Rectal smooth muscle tissue (tissue), 1 donor: ENCODE results near the gene FMNL3.

Experiments used
- H3K27ac ChIP-seq: one replicate; pipeline ENCODE4 v1.7.0; 2013; ENCODE audit warnings: low read depth, low read length, inconsistent platforms
- H3K27me3 ChIP-seq: one replicate; pipeline ENCODE4 v1.7.0; 2013; ENCODE audit warnings: low read length; ENCODE audit not compliant: control insufficient read depth, insufficient read depth
- H3K36me3 ChIP-seq: one replicate; pipeline ENCODE4 v1.7.0; 2013; ENCODE audit warnings: low read length; ENCODE audit not compliant: control insufficient read depth, insufficient read depth
- H3K4me1 ChIP-seq: one replicate; pipeline ENCODE4 v1.7.0; 2013; ENCODE audit warnings: low read length; ENCODE audit not compliant: control insufficient read depth, insufficient read depth
- H3K4me3 ChIP-seq: one replicate; pipeline ENCODE4 v1.7.0; 2013; ENCODE audit warnings: low read length
- H3K9ac ChIP-seq: one replicate; pipeline ENCODE4 v1.7.0; 2013; ENCODE audit warnings: low read length

Gene FMNL3

GRCh38 chr12:49643135-49643534 lies 64.1 kb downstream of the FMNL3 start:
- Histone ChIP-seq H3K4me3 (no peak overlapping the region), H3K27ac (no peak overlapping the region), H3K9ac (no peak overlapping the region), H3K27me3 (no peaks in the 10 kb centered on the region), H3K4me1 (peaks cover 2% of the 10 kb centered on the region), H3K36me3 (peaks cover 7% of the 10 kb centered on the region)

DNA sequence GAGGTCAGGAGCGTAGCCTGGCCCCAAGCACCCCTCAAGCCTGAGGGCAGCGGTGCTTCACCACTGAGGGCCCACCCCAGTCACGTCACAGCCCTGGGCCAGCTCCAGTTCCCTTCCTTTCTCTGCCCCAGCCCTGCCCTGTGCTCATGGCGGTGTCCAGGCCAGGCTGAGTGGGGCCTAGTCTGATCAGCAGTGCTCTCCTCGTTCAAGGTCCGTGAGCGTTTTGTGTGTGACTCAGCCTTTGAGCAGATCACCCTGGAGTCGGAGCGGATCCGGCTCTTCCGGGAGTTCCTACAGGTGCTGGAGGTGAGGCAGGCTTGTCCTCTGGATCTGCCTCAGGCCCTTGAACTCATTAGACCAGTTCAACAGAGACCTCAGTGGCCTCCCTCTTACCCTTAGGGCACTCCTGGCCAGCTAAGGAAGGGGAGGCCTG lies 64.8 kb downstream of the FMNL3 start:
- peaks cover 6% of the 10 kb centered on the region for H3K4me1 ChIP-seq
- no peak overlapping the region for H3K4me3 ChIP-seq
- H3K27ac ChIP-seq: no peak overlapping the region
- H3K9ac ChIP-seq: no peak overlapping the region
- H3K27me3 ChIP-seq: no peaks in the 10 kb centered on the region
- H3K36me3 ChIP-seq: peaks cover 7% of the 10 kb centered on the region

DNA sequence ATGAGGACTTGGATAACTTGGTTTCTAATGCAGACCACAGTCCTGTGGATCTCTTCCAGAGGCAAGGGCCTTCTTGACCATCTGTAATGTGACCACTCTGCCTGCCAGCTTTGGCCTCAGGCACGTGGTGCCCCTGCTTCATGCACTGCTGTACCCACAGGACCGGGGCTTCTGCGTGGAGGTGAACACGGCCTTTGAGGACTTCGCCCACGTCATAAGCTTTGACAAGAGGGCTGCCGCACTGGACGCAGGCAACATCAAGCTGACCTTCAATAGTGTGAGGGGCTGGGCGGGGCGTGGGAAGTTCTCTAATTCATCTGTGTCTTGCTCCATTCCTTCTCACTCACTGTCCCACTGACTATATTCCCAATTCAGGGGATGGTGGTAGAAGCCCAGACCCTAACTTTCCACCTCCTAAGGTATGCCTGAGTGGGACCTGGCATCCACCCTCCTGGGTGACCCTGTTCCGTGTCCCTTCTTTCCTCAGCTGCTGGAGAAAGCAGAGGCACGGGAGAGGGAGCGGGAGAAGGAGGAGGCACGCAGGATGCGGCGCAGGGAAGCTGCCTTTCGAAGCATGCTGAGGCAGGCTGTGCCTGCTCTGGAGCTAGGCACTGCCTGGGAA lies 65.3 kb downstream of the FMNL3 start:
- no peak overlapping the region for H3K9ac ChIP-seq
- H3K4me3 ChIP-seq: no peak overlapping the region
- H3K27ac ChIP-seq: no peak overlapping the region
- H3K27me3 ChIP-seq: no peaks in the 10 kb centered on the region
- peaks cover 7% of the 10 kb centered on the region for H3K36me3 ChIP-seq
- H3K4me1 ChIP-seq: peaks cover 11% of the 10 kb centered on the region

- no peaks in the 10 kb centered on the region for H3K27me3 ChIP-seq
- peaks cover 12% of the 10 kb centered on the region for H3K4me1 ChIP-seq
- peak overlapping the region; percentile 81 for H3K27ac ChIP-seq
- H3K9ac ChIP-seq: no peak overlapping the region
- H3K4me3 ChIP-seq: no peak overlapping the region
- H3K36me3 ChIP-seq: peaks cover 4% of the 10 kb centered on the region
Observed at GRCh38 chr12:49636979-49637755, 70.0 kb downstream of the FMNL3 start.

GRCh38 chr12:49636574-49636973 lies 70.6 kb downstream of the FMNL3 start:
- Histone ChIP-seq H3K9ac (no peak overlapping the region), H3K27me3 (no peaks in the 10 kb centered on the region), H3K4me1 (peaks cover 12% of the 10 kb centered on the region), H3K27ac (peak overlapping the region; percentile 81), H3K36me3 (peaks cover 3% of the 10 kb centered on the region), H3K4me3 (no peak overlapping the region)

DNA sequence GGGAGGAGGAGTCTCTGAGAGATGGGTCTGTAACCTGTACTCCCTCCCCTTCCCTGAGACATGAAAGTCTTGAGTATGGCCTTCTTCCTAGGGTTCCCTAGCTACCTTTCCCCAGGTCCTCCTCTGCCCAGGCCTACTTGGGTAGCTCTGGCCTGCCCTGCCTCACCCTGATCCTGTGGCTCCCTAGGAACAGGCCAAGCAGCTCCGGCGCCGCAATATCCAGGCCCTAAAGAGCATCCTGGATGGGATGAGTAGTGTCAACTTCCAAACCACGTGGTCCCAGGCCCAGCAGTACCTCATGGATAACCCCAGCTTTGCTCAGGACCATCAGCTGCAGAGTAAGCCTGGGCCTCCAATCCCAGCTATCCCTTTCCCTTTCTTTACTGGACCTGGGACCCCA lies 71.5 kb downstream of the FMNL3 start:
- Histone ChIP-seq H3K27me3 (no peaks in the 10 kb centered on the region), H3K9ac (no peak overlapping the region), H3K36me3 (no peaks in the 10 kb centered on the region), H3K4me1 (peaks cover 12% of the 10 kb centered on the region), H3K4me3 (no peak overlapping the region), H3K27ac (no peak overlapping the region)

DNA sequence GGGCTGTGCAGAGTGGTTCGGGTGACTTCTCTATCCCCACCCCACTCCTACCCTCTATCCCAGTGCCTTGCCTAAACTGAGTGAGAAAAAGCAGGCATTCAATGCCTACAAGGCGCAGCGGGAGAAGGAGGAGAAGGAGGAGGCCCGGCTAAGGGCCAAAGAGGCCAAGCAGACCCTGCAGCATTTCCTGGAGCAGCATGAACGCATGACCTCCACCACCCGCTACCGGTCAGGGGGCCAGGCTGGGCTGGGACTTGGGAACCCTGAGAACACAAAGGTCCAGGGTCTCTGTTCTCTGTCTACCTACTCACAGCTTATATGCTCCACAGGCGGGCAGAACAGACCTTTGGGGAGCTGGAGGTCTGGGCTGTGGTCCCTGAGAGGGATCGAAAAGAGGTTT lies 72.2 kb downstream of the FMNL3 start:
- Histone ChIP-seq H3K4me1 (peaks cover 12% of the 10 kb centered on the region), H3K9ac (no peak overlapping the region), H3K4me3 (no peak overlapping the region), H3K27ac (no peak overlapping the region), H3K36me3 (no peaks in the 10 kb centered on the region), H3K27me3 (no peaks in the 10 kb centered on the region)

GRCh38 chr12:49633703-49634345 lies 73.4 kb downstream of the FMNL3 start:
- Histone ChIP-seq H3K4me3 (no peak overlapping the region), H3K27me3 (no peaks in the 10 kb centered on the region), H3K4me1 (peaks cover 12% of the 10 kb centered on the region), H3K36me3 (no peaks in the 10 kb centered on the region), H3K27ac (no peak overlapping the region), H3K9ac (no peak overlapping the region)

GRCh38 chr12:49632986-49633702 lies 74.1 kb downstream of the FMNL3 start:
- H3K27ac ChIP-seq: no peak overlapping the region
- H3K9ac ChIP-seq: no peak overlapping the region
- no peaks in the 10 kb centered on the region for H3K27me3 ChIP-seq
- H3K4me1 ChIP-seq: peaks cover 12% of the 10 kb centered on the region
- H3K4me3 ChIP-seq: no peak overlapping the region
- H3K36me3 ChIP-seq: no peaks in the 10 kb centered on the region

GRCh38 chr12:49632401-49632800 lies 74.8 kb downstream of the FMNL3 start:
- Histone ChIP-seq H3K4me3 (no peak overlapping the region), H3K27ac (no peak overlapping the region), H3K9ac (no peak overlapping the region), H3K27me3 (no peaks in the 10 kb centered on the region), H3K4me1 (peaks cover 8% of the 10 kb centered on the region), H3K36me3 (no peaks in the 10 kb centered on the region)

DNA sequence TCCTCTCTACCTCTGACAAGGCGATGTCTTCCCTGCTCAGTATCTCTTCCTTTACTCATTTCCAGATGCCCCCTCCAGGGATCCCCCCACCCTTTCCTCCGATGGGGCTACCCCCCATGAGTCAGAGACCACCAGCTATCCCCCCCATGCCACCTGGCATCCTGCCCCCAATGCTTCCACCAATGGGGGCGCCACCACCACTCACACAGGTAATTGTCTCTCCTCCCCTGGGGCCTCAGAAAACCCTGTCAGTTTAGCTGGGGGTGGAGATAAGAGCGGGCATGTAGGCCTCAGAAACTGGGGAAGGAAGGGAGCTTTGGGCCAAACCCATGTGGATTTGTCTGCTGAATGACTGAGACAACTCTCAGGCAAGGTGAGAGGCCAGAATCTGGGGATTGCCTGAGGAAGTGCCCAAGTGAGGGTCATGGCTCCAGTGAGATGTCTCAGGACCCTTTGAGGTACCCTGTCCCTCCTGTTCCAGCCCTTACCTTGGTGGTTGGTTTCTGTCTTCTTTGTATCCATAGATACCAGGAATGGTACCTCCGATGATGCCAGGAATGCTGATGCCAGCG lies 75.8 kb downstream of the FMNL3 start:
- no peak overlapping the region for H3K27ac ChIP-seq
- no peak overlapping the region for H3K4me3 ChIP-seq
- H3K4me1 ChIP-seq: no peaks in the 10 kb centered on the region
- H3K27me3 ChIP-seq: no peaks in the 10 kb centered on the region
- no peaks in the 10 kb centered on the region for H3K36me3 ChIP-seq
- H3K9ac ChIP-seq: no peak overlapping the region

DNA sequence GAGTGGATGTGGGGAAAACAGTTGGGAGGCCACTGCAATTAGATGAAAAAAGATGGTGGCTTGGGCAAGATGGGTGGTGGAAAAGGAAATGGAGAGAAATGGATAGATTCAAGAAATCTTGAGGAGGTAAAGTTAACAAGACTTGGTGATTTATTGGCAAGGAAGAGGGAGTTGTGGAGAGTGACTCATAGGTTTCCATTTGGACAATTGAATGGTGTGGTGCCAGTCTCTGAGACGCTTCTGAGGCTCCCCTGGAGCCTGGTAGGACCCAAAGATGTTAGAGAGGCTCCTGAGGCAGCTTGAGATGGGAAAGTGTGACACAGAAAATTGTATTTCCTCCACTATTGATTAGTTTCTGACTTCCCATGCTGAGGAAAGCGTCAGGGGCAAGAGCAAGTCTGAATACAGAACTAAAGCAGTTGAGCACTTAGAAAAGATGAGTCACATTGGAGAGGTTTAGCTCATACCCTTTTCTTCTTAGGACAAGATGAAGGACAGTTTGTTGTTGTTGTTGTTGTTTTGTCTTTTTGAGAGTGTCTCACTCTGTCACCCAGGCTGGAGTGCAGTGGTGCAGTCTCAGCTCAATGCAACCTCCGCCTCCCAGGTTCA lies 79.3 kb downstream of the FMNL3 start:
- H3K4me3 ChIP-seq: no peak overlapping the region
- H3K27me3 ChIP-seq: no peaks in the 10 kb centered on the region
- H3K4me1 ChIP-seq: peaks cover under 1% of the 10 kb centered on the region
- H3K36me3 ChIP-seq: no peaks in the 10 kb centered on the region
- H3K27ac ChIP-seq: no peak overlapping the region
- H3K9ac ChIP-seq: no peak overlapping the region
